Measurements from ENCODE around the gene MASP2.
"Not testable (repeated sequence)": the region's sequence is repeated elsewhere in the genome, so short reads cannot be mapped to it uniquely, and the experiment has no call there.

Gene MASP2

DNA sequence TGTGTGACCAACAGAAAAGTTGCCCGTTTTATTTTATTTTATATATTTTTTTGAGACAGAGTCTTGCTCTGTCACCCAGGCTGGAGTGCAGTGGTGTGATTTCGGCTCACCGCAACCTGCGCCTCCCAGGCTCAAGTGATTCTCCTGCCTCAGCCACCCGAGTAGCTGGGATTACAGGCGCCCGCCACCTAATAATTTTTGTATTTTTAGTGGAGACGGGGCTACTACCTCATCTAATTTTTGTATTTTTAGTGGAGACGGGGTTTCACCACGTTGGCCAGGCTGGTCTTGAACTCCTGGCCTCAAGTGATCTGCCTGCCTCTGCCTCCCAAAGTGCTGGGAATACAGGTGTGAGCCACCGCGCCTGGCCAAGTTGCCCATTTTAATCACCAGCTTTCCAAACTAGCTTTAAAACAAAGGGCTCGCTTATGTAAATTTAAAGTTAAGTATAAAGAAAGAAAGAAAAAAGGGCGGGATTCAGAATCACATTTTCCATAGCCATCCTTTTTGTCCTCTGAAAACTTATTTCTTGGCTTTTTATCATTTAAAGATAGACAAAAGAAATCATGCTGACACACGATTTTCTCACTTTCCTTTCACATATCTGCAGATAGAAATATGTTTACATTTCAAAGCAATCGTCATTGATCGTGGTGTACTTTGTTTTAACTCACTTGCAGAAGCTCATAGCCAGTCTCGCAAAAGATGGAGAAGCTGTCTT, 9.9 kb downstream of the MASP2 start:
- not testable (repeated sequence) for DNase-seq

DNA sequence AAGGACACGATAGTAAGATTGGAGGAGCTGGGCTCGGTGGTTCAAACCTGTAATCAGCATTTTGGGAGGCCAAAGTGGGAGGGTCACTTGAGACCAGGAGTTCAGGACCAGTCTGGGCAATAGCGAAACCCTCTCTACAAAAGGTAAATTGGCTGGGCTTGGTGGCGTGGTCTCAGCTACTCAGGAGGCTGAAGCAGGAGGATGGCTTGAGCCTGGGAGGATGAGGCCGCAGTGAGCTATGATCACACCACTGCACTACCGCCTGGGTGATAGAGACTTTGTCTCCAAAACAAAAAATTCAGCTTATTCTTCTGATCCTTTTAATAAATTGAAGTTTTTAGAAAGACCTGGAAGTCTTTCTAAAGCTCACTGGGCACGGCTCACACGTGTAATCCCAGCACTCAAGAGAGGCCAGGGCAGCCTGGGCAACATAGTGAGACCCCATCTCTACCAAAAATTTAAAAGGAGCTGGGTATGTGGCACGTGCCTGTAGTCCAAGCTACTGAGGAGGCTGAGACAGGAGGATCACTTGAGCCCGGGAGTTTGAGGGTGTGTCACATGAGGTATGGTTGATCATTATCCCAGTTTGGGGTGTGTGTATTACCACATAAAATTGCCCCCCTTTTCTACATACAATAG, 15.3 kb downstream of the MASP2 start:
- no peak for DNase-seq

DNA sequence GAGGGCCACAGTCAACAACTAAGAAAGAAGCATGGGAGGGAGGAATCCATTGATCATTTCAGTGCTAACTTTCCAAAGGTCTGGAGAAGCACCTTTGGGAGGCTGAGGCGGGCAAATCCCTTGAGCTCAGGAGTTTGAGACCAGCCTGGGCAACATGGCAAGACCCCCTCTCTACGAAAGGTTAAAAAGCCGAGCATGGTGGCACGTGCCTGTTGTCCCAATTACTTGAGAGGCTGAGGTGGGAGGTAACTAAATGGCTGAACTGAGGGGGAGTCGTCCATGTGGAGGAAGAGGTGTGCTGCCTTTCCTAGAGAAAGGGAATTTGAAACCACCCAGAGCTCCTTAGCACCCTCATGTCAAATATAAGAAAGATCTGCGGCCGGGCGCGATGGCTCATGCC, 16.2 kb downstream of the MASP2 start:
- no peak for DNase-seq

DNA sequence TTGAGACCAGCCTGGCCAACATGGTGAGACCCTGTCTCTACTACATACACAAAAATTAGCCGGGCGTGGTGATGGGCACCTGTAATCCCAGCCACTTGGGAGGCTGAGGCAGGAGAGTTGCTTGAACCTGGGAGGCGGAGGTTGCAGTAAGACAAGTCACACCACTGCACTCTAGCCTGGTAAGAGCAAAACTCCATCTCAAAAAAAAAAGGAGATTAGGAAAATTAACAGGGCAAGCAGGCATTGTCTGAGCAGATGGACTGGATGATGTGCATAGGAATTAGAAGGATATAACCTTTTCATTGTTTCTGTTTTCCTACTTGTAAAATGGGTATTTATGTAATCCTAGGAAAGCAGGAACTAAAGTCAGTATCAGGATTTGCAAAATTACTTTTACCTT, 19.0 kb downstream of the MASP2 start:
- DNase-seq = no peak

DNA sequence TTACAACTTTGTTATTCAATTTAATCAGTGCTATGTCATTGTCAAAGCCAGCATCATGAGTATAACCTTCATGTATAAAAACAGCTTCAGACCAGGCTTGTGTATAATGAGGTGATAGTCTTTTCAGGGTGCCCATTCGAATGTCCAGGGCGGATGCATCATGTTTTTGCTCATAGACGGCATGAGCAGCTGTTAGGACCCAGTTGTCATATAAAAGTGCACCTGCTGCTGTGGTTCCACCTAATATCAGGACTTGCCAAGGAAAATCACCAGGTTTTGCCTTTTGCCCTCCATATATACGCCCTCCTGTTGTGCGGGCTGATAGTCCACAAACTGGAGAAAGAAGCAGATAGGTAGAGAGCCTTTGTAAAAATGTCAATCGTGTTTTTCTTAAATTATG, 19.7 kb downstream of the MASP2 start:
- no peak for DNase-seq

DNA sequence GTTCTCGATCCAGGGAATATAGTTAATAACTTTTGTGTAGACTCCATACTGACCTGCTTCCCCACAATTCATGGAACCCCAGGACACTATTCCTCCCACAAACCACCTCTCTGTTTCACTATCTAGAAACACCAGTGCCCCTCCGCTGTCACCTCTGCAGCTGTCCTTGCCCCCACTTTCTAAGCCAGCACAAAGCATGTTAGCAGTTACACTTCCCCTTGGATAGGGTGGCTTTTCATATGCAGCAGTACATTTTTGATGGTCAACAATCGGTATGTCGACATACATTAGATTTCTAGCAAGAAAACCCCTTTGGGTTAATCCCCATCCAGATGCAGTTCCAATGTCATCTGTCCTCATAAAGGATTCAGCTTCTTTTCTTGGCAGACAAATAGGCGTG, 20.1 kb downstream of the MASP2 start:
- no peak for DNase-seq

DNA sequence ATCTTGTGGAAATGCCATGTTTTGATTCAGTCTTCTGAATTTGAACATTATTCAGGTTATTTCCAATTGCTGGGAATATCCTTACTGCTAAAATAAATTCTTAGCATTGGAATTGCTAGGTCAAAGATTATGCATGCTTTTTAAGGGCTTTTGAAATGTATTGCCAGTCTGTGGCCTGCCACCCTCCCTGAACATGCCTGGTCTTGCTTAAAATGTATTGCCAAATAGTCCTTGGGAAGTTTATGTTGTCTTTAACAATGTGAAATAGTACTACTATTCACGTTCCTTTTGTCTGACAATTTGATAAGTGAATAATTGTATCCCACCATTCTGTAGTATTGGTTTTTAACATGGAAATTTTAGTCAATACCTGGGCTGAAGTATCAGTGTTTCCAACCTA, 21.0 kb downstream of the MASP2 start:
- no peak for DNase-seq

DNA sequence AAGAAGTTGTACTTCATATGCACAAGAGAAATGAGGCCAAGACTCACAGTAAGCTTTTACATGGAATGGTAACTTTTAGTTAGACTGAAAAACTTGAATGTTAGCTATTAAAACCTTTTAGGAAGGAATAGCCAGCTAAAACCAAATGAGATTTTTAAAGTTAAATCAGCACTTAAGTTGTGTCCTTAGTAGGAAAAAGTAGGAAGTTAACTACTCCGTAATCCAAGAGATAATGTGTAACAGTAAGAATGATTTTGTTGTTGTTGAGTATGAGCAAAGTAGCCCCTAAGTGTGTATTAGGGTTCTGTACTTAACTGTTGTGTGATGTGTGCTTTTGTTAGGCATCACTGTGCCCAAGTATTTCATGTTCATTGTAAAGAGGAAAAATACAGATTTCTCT, 21.4 kb downstream of the MASP2 start:
- DNase-seq = no peak

DNA sequence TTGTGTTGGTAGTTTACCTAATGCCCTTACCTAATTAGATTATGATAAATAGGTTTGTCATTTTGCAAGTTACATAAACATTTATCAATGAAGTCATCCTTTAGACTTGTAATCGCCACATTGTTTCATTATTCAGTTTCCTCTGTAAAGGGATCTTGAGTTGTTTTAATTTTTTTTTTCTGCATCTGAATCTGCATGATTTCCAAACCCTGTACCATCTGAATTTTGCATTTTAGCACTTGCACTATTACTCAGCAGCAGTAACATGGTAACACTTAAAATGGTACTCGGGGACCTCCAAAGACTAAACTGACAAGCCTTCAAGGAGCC, 22.2 kb downstream of the MASP2 start:
- DNase-seq = no peak

DNA sequence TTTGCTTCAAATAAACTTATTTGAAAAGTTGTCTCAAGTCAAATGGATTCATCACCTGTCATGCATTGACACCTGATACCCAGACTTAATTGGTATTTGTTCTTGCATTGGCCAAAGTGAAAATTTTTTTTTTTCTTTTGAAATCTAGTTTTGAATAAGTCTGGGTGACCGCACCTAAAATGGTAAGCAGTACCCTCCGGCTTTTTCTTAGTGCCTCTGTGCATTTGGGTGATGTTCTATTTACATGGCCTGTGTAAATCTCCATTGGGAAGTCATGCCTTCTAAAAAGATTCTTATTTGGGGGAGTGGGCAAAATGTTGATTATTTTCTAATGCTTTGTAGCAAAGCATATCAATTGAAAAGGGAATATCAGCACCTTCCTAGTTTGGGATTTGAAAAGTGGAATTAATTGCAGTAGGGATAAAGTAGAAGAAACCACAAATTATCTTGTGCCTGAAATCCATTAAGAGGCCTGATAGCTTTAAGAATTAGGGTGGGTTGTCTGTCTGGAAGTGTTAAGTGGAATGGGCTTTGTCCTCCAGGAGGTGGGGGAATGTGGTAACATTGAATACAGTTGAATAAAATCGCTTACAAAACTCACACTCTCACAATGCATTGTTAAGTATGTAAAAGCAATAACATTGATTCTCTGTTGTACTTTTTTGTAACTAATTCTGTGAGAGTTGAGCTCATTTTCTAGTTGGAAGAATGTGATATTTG, 22.7 kb downstream of the MASP2 start:
- no peak for DNase-seq

DNA sequence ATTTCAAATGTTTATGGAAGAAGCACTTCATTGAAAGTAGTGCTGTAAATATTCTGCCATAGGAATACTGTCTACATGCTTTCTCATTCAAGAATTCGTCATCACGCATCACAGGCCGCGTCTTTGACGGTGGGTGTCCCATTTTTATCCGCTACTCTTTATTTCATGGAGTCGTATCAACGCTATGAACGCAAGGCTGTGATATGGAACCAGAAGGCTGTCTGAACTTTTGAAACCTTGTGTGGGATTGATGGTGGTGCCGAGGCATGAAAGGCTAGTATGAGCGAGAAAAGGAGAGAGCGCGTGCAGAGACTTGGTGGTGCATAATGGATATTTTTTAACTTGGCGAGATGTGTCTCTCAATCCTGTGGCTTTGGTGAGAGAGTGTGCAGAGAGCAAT, 23.8 kb downstream of the MASP2 start:
- no peak for DNase-seq

DNA sequence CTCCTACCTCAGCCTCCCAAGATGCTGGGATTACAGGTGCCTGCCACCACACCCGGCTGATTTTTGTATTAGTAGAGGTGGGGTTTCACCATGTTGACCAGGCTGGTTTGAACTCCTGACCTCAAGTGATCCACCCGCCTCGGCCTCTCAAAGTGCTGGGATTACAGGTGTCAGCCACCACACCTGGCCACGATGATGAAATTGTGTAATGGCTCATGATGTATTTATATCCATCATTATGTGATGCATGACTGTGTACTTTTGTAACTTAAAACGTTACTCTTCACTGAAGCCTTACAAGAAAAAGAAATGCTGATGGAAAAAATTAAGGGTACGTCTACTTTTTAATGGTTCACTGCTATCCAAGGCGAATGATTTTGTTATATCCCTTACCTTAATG, 27.1 kb downstream of the MASP2 start:
- DNase-seq = no peak

DNA sequence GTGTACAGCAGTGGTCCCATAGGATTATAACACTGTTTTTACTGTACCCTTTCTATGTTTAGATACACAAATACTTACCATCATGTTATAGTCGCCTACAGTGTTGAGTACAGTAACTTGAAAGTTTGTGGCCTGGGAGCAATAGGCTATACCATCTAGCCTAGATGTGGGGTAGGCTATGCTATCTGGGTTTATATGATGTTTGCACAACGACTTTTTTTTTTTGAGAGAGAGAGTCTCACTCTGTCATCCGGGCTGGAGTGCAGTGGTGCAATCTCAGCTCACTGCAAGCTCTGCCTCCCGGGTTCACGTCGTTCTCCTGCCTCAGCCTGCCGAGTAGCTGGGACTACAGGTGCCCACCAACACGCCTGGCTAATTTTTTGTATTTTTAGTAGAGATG, 27.7 kb downstream of the MASP2 start:
- not testable (repeated sequence) for DNase-seq

DNA sequence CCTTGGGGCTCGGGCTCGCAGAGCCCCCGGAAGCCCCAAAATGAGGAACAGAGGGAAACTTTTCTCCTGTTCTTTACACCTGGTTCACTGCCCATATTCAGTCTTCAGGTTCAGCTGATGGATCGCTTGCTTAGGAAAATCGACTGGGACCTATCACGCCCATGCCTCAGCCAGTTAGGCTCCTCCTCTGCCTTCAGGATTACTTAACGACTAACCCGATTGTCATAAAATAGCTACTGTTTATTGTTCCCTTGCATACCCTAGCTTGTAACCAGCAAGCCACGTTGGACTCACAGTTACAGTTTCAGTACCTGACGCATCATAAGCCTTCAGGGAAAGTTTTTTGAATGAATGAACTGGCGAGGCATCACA, 33.9 kb downstream of the MASP2 start:
- DNase-seq = no peak

DNA sequence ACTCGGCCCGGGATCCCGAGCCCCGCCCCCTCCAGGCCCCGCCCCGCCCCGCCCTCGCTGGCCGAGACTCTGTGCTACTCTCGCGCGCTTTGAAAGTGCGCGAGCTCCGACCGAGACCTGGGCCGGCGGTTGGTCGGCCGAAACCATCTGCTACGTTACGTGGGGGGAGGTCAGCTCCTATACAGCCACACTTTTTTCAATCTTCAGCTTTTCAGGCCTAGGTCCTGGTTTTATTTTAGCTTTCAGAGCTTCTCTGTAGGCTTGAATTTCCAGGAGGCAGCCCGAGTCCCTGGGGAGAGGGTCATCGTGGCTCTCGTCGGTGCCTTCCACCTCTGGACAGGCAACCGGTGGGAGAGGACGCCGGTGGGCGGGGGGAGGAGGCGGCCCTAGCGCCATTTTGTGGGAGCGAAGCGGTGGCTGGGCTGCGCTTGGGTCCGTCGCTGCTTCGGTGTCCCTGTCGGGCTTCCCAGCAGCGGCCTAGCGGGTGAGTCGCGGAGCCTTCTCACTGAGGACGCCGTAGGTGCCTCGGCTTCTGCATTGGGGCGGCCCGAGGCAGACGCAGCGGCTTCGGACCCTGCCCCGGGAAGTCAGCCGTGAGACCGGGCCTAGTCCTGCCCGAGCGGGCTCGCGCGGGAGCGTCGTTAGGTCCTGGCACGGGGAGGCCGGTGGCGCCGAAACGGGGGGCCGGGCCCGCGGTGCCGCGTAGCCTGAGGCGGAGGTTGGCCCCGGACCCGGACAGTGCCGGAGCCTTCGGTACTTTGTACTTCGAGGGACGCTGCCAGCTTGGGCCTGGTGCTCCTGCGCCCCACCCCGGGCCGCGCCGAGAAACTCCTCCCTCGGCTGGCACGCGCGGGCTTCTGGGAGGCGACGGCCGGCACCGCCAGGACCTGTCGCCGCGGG, 34.5 kb downstream of the MASP2 start, which contains the start of gene TARDBP:
Gene TARDBP (plus strand): TSS at position 395 of the 900 bp plus-strand sequence. CDS start 1,074 bp downstream, outside the sequence.
- peak; percentile 86 to 88 for DNase-seq

DNA sequence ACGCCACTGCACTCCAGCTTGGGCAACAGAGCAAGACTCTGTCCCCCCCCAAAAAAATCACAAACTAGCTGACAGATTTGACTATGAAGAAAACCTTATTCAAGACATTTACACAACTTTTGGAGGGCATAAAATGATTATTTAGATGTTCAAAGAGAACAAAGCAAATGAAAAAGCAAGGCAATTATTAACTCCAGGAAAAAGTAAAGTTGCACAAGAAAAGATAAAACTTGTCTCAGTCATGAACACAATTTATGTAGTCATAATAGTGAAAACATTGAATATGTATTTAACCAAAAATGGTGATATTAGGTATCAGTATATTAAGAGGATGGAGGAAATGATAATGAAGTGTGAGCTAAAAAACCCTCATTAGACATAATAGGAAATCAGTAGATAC, 46.5 kb downstream of the MASP2 start:
- DNase-seq = no peak

DNA sequence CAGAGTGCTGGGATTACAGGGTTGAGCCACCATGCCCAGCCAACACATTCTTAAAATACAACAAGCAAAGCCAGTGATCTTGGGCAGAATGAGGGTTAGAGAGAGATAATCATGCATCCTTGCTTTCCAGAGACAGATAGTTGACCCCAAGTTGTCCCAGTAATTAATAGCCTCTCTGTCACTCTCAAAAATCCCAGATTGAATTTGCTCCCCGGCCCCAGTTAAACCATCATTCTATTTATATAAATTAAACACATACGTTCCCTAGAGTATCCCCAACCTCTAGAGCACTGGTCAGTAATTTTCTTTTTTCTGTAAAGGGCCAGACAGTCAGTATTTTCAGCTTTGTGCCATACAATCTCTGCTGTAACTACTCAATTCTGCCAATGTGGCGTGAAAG, 50.9 kb downstream of the MASP2 start:
- no peak for DNase-seq

DNA sequence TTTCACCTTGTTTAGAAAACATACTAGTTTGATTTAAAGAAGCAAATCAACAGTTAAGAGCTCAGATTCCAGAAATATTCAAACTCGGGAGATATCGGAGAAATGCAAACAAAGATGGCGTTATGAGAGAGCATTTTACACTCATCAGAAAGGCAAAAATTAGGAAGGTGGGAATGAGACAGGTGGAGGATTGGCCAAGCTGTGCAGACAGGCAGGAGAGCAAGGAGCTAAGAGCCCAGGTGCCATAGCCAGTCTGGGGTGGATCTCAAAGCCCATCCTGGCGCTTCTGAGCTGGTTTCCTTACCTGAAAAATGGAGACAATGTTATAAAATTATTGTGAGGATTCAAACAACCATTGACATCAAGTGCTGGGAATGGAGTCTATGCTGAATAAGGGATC, 54.2 kb downstream of the MASP2 start:
- no peak for DNase-seq

DNA sequence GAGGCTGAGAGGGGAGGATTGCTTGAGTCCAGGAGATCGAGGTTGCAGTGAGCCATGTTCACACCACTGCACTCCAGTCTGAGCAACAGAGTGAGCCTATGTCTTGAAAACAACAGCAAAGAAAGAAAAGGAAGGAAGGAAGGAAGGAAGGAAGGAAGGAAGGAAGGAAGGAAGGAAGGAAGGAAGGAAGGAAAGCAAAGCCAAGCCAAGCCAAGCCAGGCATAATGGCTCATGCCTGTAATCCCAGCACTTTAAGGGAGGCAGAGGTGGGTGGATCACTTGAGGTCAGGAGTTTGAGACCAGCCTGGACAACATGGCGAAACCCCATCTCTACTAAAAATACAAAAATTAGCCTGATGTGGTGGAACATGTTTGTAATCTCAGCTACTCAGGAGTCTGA, 55.0 kb downstream of the MASP2 start:
- DNase-seq = not testable (repeated sequence)

DNA sequence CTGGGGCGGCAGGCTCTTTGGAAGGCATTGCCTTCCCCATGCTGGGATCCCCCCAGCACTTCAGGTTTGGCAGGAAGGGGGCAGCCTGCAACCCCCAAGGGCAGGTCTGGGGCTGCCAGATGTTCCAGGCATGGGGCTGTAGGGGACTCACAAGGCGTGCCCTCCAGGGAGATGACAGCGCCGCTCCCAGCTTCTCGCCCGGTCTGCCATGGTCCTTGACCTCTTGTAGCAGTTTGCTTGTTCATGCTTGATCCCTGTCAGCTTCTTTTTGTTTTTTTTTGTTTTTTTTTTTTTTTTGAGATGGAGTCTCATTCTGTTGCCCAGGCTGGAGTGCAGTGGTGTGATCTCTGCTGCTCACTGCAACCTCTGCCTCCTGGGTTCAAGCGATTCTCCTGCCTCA, 56.2 kb downstream of the MASP2 start:
- no peak for DNase-seq

DNA sequence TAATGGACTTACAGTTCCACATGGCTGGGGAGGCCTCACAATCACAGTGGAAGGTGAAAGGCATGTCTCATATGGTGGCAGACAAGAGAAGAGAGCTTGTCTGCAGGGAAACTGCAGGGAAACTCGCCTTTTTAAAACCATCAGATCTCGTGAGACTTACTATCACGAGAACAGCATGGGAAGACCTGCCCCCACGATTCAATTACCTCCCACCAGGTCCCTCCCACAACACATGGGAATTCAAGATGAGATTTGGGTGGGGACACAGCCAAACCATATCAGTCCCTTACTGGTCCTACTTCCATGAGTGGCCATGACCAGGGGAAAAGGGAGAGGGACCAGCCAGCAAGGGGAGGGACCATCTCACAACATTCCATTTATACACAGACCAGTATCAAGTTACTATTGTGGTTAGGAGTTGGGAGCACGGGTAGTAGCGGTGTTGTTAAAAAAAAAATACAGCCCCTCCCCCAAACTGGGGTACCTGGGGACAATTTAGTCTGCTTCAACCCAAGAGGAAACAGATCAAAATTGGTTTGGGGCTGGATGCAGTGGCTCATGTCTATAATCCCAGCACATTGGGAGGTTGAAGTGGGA, 57.0 kb downstream of the MASP2 start:
- DNase-seq = not testable (repeated sequence)

DNA sequence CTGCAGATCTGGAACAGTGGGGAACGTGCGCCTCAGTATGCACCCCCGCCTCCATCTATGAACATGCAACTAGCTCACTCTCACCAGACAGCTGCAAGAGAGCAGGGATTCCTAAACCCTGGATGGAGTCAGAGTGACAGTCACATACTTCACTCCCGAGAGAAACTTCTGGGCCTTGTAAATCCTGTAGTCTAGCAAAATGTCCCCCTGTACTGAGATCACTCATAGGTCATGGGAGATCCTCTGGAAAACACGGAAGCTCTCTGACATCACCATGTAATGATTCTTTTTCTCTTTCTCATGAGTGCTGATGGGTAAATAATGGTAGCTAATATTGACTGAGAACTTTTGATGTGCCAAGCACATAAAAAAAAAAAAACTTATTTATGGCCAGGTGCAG, 57.9 kb downstream of the MASP2 start:
- DNase-seq = no peak

All from stimulated activated CD4-positive, alpha-beta T cell treated with anti-CD3 and anti-CD28 coated beads, Interleukin-4, amount 100 ng/mL, for 4 hours (primary cell).